PC-3 (cell line): ENCODE data around the gene CMTM2. TPM values are rescaled to one million over a fixed set of nuclear protein-coding genes. Genes with fewer than 3 reads are reported as not detected.

Experiments
- ATAC-seq: fragments of 200-7000 bp; cut with Tn5 transposase; 2 replicates; pipeline ENCODE4 v1.9.1; 2020; ENCODE audit warnings: mild to moderate bottlenecking, moderate library complexity
- Bru-seq: library from RNA; stranded (reverse); fragments of 400-500 nt; gene quantifications from one replicate; lab custom pipeline; 2021; lab: Mats Ljungman, UMichigan
- BruChase-seq, 2 experiments: library from RNA; stranded (reverse); fragments of 400-500 nt; gene quantifications; one replicate each; lab custom pipeline; 2021; lab: Mats Ljungman, UMichigan
- BruUV-seq: library from RNA; stranded (reverse); fragments of 400-500 nt; replicated peaks from 2 replicates; lab custom pipeline; 2021; lab: Mats Ljungman, UMichigan
- CTCF ChIA-PET: fragments of 300-600 bp; sonication (Branson Sonifier 250); formaldehyde crosslinking; loops from one replicate; lab custom pipeline; 2022; ENCODE audit warnings: antibody characterized with exemption; lab: Charles Lee
- POLR2A ChIA-PET: fragments of 300-600 bp; sonication (Branson Sonifier 250); formaldehyde crosslinking; loops from one replicate; lab custom pipeline; 2022; ENCODE audit warnings: antibody characterized with exemption; ENCODE audit not compliant: unreplicated experiment; lab: Charles Lee
- DNase-seq: peaks from one replicate; pipeline ENCODE4 v3.0.0-alpha.2; 2015
- H2AFZ ChIP-seq: fragments of 300-600 bp; sonication (generic); 2 replicates; pipeline ENCODE4 v1.6.0; 2016; ENCODE audit warnings: antibody characterized with exemption, low read length
- H3F3A ChIP-seq: fragments of 300-600 bp; sonication (generic); one replicate; pipeline ENCODE4 v1.6.0; 2017; ENCODE audit warnings: antibody characterized with exemption, low read length, control low read depth, mild to moderate bottlenecking; ENCODE audit not compliant: unreplicated experiment
- H3K27ac ChIP-seq: fragments of 300-600 bp; sonication (generic); 2 replicates; pipeline ENCODE4 v1.5.1; 2016; ENCODE audit warnings: mild to moderate bottlenecking, low read length
- H3K27me3 ChIP-seq: fragments of 300-600 bp; sonication (generic); 2 replicates; pipeline ENCODE4 v1.6.1; 2016; ENCODE audit warnings: low read length, mixed read lengths
- H3K36me3 ChIP-seq: fragments of 300-600 bp; sonication (generic); 2 replicates; pipeline ENCODE4 v1.6.1; 2016; ENCODE audit warnings: low read depth, mixed run types, low read length, mixed read lengths
- H3K4me1 ChIP-seq: fragments of 300-600 bp; sonication (generic); 2 replicates; pipeline ENCODE4 v1.5.1; 2016; ENCODE audit warnings: low read length; ENCODE audit not compliant: insufficient read depth
- H3K4me2 ChIP-seq: fragments of 300-600 bp; sonication (generic); 2 replicates; pipeline ENCODE4 v1.6.0; 2016; ENCODE audit warnings: low read length
- H3K4me3 ChIP-seq: fragments of 300-600 bp; sonication (generic); 2 replicates; pipeline ENCODE4 v1.5.1; 2016; ENCODE audit warnings: mild to moderate bottlenecking, low read length, mixed read lengths
- H3K79me2 ChIP-seq: fragments of 300-600 bp; sonication (generic); 2 replicates; pipeline ENCODE4 v1.6.1; 2017; ENCODE audit warnings: low read length, mixed read lengths
- H3K9ac ChIP-seq: fragments of 300-600 bp; sonication (generic); 2 replicates; pipeline ENCODE4 v1.6.0; 2016; ENCODE audit warnings: mild to moderate bottlenecking, low read length
- H3K9me2 ChIP-seq: fragments of 300-600 bp; sonication (generic); replicated peaks from 2 replicates; pipeline ENCODE4 v1.6.1; 2016; ENCODE audit warnings: mixed run types, low read length, mixed read lengths
- H3K9me3 ChIP-seq: fragments of 300-600 bp; sonication (generic); 2 replicates; pipeline ENCODE4 v1.6.1; 2016; ENCODE audit warnings: low read length, mixed read lengths
- H4K20me1 ChIP-seq: fragments of 300-600 bp; sonication (generic); 2 replicates; pipeline ENCODE4 v1.6.1; 2016; ENCODE audit warnings: low read length, mixed read lengths
- EZH2 ChIP-seq: fragments of 300-600 bp; sonication (generic); IDR thresholded peaks from one replicate; pipeline ENCODE4 v1.6.1; 2017; ENCODE audit warnings: antibody characterized with exemption, mild to moderate bottlenecking, low read length; ENCODE audit not compliant: unreplicated experiment
- EZH2phosphoT487 ChIP-seq: fragments of 300-600 bp; sonication (generic); IDR thresholded peaks from 2 replicates; pipeline ENCODE4 v1.6.1; 2018; ENCODE audit warnings: mild to moderate bottlenecking, antibody characterized with exemption, low read length, borderline replicate concordance
- intact Hi-C: fragments of 100-400 bp; cut with micrococcal nuclease; formaldehyde crosslinking; loops from 2 replicates; pipeline ENCODE4 v1.9.0; 2023
- long read RNA-seq: library from polyadenylated mRNA; unstranded; transcript quantifications from one replicate; pipeline ENCODE4 v2.0.0, GENCODE V29; 2021; ENCODE audit not compliant: unreplicated experiment
- total RNA-seq: library from RNA; depleted of rRNA; stranded (reverse); fragments of >200 nt; gene quantifications from 2 replicates; pipeline ENCODE4 v1.2.3, GENCODE V29; 2014; rRNA removed
- TF ChIP-seq, protein P1 (sequence below): fragments of 300-600 bp; sonication (generic); conservative IDR thresholded peaks from 2 replicates; pipeline ENCODE4 v1.5.1; 2017; ENCODE audit warnings: antibody characterized with exemption, low read depth, mild to moderate bottlenecking, low read length

CMTM2 gene
- total RNA-seq (not detected in 2 replicates), Bru-seq, nascent RNA (percentile 14 among the genes with signal in this experiment), BruChase-seq, experiment 1, labeled RNA remaining after a 6-hour chase (percentile 29 among the genes with signal in this experiment), BruChase-seq, experiment 2, labeled RNA remaining after a 2-hour chase (percentile 32 among the genes with signal in this experiment)
- long read RNA-seq, partial matches to known transcripts = 0 of 1 reads
- long read RNA-seq, other reads (novel, unspliced or antisense) = 1 of 1 reads

DNA sequence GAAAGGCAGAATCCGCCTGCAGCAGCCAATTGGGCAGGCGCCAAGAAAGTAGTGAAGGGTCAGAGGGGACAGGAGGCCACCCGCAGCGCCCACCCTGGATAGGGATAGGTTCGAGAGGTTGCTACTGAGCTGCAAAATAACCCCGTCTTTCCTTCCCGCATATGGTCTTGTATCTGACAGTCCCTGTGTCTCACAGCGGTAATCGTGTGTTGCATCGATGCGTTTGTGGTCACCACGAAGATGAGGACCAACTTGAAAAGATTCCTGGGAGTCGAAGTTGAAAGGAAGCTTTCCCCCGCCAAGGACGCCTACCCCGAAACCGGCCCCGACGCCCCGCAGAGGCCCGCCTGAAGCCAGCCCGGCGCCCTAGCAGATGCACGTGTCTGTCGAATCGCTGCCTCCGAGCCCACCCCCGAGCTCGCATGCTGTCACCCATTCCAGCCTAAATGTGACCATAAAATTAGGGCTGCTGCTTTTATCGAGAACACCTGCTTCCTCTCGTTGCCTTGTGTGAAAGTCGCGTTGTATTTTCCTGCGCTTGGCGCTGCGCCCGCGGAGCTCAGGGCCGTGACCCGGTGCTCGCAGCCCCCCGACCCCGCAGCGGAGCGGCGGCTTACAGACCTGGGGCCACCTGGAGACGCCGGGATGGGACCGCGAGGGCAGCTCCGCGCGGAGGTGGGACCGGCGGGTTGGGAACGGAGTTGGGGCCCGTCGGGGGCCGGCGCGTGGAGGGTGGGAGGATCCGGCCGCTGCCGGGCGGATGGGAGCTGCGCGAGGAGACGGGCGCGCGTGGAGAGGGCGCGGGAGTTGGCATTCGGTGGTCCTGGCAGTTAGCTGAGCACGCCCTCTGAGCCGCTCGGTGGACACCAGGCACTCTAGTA lies at the start of gene CMTM2:
CMTM2 (plus strand) TSS at position 813 of the 881 bp plus-strand sequence. CDS start 145 bp downstream, outside the sequence.
- CTCF ChIA-PET = no interaction called here
- TF ChIP-seq, protein P1, sequence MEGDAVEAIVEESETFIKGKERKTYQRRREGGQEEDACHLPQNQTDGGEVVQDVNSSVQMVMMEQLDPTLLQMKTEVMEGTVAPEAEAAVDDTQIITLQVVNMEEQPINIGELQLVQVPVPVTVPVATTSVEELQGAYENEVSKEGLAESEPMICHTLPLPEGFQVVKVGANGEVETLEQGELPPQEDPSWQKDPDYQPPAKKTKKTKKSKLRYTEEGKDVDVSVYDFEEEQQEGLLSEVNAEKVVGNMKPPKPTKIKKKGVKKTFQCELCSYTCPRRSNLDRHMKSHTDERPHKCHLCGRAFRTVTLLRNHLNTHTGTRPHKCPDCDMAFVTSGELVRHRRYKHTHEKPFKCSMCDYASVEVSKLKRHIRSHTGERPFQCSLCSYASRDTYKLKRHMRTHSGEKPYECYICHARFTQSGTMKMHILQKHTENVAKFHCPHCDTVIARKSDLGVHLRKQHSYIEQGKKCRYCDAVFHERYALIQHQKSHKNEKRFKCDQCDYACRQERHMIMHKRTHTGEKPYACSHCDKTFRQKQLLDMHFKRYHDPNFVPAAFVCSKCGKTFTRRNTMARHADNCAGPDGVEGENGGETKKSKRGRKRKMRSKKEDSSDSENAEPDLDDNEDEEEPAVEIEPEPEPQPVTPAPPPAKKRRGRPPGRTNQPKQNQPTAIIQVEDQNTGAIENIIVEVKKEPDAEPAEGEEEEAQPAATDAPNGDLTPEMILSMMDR = no peak
- Histone ChIP-seq H3K36me3 (no peaks in the 10 kb centered on the region), H3K4me2 (no peak within 1 kb of the TSS), H3F3A (no peaks in the 10 kb centered on the region), H3K27ac (no peak within 1 kb of the TSS), H3K9me3 (no peaks in the 10 kb centered on the region), H4K20me1 (no peaks in the 10 kb centered on the region), H3K4me3 (no peak within 1 kb of the TSS), H3K9me2 (no peaks in the 10 kb centered on the region), H3K9ac (no peak within 1 kb of the TSS), H3K79me2 (no peaks in the 10 kb centered on the region), H3K27me3 (no peaks in the 10 kb centered on the region), H3K4me1 (peaks cover 18% of the 10 kb centered on the region), H2AFZ (no peak within 1 kb of the TSS)
- POLR2A ChIA-PET = no interaction called here
- ATAC-seq = no peak
- no TSS peak for BruUV-seq
- intact Hi-C loops = no loop called here
- no peak for DNase-seq

DNA sequence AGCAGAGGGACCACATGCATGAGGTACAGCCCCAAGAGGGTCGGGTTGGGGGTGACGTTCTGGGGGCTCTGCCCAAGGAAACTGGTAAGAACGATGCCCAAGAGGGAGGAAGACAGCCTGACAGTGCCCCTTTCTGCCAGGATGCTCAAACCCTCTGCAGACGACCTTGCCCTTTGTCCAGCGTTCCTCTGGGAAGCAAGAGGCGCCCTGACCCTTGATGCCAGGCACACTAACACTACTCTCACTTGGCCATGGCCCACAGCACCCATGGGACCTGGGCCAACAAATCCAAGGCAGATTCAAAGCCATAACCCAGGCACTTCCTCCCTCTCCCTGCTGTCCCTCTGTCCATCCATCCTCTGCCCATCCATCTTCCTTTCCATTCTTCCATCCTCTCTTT lies 49.8 kb upstream of the CMTM2 start:
- Histone ChIP-seq H3K4me2 (no peak overlapping the region), H3K4me1 (no peaks in the 10 kb centered on the region), H3K9me2 (no peaks in the 10 kb centered on the region), H2AFZ (no peak overlapping the region), H3K9ac (no peak overlapping the region), H3K27ac (no peak overlapping the region), H3K9me3 (no peaks in the 10 kb centered on the region), H4K20me1 (no peaks in the 10 kb centered on the region), H3K4me3 (no peak overlapping the region), H3K36me3 (no peaks in the 10 kb centered on the region), H3F3A (no peaks in the 10 kb centered on the region), H3K79me2 (no peaks in the 10 kb centered on the region), H3K27me3 (no peaks in the 10 kb centered on the region)
- intact Hi-C loops = no loop called here
- POLR2A ChIA-PET = no interaction called here
- DNase-seq = no peak
- CTCF ChIA-PET = no interaction called here
- no peak for ATAC-seq
- TF ChIP-seq EZH2 = no peak
- TF ChIP-seq, protein P1 = no peak
- no peak for TF ChIP-seq EZH2phosphoT487
- BruUV-seq = no TSS peak

GRCh38 chr16:66534376-66534799 lies 44.9 kb upstream of the CMTM2 start:
- H3K27me3 ChIP-seq = no peaks in the 10 kb centered on the region
- no peaks in the 10 kb centered on the region for H3K9me3 ChIP-seq
- no peaks in the 10 kb centered on the region for H3K36me3 ChIP-seq
- no peak overlapping the region for H2AFZ ChIP-seq
- ATAC-seq = no peak
- no peak for DNase-seq
- no peak overlapping the region for H3K4me3 ChIP-seq
- no peaks in the 10 kb centered on the region for H3K9me2 ChIP-seq
- no peaks in the 10 kb centered on the region for H3F3A ChIP-seq
- H3K9ac ChIP-seq = no peak overlapping the region
- no peaks in the 10 kb centered on the region for H4K20me1 ChIP-seq
- CTCF ChIA-PET = no interaction called here
- TF ChIP-seq EZH2 = no peak
- TF ChIP-seq, protein P1 = no peak
- TF ChIP-seq EZH2phosphoT487 = no peak
- intact Hi-C loops = no loop called here
- BruUV-seq = no TSS peak
- H3K27ac ChIP-seq = no peak overlapping the region
- H3K4me1 ChIP-seq = no peaks in the 10 kb centered on the region
- H3K79me2 ChIP-seq = no peaks in the 10 kb centered on the region
- POLR2A ChIA-PET = no interaction called here
- H3K4me2 ChIP-seq = no peak overlapping the region
